HCEC 1CT (cell line): ENCODE measurements around the gene KLC1.
"Not testable (repeated sequence)": the region's sequence is repeated elsewhere in the genome, so short reads cannot be mapped to it uniquely, and the experiment has no call there.

Experiments used
- DNase-seq: peaks from one replicate; pipeline ENCODE4 v3.0.0-alpha.2; 2017

KLC1 gene

GRCh38 chr14:103626146-103626850 lies 2.7 kb upstream of the KLC1 start:
- no peak for DNase-seq

DNA sequence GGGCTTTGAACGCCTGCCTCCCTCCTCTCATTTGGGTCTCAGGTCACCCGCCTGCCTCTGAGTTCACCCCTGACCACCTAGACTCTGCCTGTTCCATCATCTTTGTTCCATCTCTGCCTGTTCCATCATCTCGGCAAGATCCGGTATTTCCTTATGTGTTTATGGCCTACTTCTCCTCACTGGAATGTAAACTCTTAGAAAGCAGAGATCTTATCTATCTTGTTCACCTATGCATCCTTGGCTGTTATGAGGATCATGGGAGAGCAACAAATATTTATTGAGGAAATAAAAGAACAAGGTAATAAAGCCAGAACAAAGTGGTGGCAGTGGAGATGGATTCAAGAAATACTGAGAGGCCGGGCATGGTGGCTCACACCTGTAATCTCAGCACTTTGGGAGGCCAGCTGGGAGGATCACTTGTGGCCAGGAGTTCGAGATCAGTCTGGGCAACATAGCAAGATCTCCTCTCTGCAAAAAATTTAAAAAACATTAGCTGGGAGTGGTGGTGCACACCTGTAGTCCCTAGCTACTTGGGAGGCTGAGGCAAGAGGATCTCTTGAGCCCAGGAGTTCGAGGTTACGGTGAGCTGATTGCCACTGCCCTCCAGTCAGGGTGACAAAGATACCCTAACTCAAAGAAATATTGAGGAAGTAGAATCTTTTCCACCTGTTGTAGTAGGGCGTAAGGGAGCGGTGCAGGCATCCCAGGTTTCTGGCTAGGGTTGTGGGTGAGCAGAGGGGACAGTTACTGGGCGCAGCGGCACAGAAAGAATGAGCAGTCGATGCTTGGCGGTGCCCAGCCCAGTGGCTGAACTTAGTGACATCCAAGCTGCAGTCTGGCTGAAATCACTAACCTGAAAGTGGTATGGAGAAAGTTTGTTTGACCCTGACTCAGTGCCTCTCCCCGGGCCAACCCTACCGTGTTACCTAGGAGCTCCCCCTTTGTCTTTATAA lies 1.7 kb upstream of the KLC1 start:
- no peak for DNase-seq

GRCh38 chr14:103628221-103628683 lies 759 bp upstream of the KLC1 start:
- peak; percentile 82 for DNase-seq

- DNase-seq = peak; percentile 13
These were observed 601 bp downstream of the KLC1 start for GRCh38 chr14:103629503-103630121.

GRCh38 chr14:103630364-103631108 lies 1.5 kb downstream of the KLC1 start:
- DNase-seq = peak; percentile 7

DNA sequence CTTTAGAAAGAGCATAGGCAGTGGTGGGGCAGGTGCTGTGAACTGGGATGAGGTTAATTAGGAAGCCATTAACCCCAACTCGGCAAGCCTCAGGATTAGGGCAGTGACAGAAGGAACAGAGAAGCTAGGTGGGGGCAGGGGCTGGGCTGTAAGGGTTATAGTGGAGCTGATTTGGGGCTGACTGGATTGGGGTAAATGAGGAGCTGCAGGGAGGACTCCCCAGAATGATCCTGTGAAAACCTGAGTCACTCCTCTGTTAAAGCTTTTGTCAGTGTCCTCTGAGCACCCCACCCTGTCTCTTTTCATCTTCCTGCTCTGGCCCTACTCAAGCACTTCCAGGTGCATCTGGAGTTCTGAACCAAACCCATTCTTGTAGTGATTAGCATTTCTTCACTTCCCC lies 4.4 kb downstream of the KLC1 start:
- no peak for DNase-seq

DNA sequence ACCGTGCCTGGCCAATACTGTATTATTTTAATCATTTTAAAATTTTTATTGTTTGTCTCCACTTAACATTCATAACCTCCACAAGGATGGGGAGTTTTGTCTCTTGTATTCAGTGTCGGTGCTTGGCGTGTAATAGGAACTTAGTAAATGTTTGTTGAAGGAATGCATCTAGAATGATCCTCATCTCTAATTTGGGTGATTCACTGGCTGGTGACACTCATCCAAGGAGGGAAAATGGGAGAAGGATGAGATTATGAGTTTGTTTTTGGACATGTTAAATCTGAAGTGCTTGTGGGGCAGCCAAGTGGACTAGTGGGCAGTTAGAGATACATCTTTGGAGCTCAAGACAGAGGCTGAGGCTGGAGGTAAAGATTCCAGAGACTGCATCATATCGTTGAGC lies 5.1 kb downstream of the KLC1 start:
- DNase-seq = no peak

DNA sequence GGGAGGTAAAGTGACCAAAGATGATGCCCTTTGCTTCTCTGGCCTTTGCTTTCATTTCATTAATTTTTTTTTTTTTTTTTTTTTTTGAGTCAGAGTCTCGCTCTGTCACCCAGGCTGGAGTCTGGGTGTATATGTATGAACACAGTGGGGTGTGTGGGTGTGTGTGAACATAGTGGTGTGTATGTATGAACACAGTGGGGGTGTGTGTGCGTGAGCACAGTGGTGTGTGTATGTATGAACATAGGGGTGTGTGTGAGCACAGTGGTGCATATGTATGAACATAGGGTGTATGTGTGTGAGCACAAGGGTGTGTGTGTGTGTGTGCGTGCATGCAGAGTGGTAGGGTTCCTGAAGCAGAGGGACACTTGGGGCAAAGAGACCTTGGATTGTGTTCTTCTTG lies 9.6 kb downstream of the KLC1 start:
- DNase-seq = no peak

GRCh38 chr14:103641161-103641560 lies 12.2 kb downstream of the KLC1 start:
- peak; percentile 64 for DNase-seq

GRCh38 chr14:103646189-103646588 lies 17.2 kb downstream of the KLC1 start:
- no peak for DNase-seq

DNA sequence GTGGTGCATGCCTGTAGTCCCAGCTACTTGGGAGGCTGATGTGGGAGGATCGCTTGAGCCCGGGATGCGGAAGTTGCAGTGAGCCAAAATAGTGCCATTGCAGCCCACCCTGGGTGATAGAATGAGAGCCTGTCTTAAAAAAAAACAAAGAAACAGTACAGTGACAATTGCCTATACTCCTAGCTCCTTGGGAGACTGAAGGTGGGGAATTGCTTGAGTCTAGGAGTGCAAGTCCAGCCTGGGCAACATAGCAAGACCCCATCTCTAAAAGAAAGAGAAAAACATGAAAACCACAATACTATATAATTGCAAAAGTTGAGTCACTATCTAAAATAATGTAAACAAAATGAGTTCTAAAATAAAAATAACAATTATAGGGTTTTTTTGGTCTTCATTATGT lies 20.0 kb downstream of the KLC1 start:
- DNase-seq = no peak

DNA sequence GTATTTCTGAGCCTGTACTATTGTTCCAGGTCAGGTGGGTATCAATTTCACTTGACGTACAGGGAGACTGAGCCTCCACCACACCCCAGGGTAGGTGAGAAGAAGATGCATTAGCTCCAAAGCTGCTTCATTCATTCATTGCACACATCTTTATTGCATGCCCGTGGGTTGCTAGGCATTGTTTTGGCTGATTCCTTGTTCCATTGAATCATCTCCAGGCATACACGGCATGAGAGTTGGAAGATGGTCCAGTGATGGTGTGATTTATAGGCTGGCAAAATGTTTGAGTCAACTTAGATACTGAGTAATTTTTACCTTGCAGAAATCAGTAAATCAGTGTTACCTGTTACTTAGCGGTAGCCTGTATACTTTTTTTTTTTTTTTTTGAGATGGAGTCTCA lies 21.2 kb downstream of the KLC1 start:
- no peak for DNase-seq

GRCh38 chr14:103651585-103651984 lies 22.6 kb downstream of the KLC1 start:
- DNase-seq = no peak

DNA sequence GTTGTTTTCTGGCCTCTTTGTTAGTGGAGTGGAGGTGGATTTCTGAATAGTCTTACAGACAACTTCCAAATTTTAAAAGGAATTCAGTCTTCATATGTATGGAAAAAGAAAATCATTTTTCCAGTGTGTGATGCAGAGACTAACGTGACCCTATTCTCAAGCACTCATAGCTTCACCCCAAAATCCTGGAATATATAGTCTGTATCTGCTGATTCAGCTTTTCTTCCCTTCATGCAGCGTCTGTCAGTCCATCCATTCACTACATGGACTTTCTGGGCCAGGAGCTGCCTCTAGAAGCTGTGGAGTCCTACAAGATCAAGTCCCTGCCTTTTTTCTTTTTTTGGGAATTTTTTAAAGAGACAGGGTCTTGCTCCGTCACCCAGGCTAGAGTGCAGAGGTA lies 23.8 kb downstream of the KLC1 start:
- DNase-seq = no peak

DNA sequence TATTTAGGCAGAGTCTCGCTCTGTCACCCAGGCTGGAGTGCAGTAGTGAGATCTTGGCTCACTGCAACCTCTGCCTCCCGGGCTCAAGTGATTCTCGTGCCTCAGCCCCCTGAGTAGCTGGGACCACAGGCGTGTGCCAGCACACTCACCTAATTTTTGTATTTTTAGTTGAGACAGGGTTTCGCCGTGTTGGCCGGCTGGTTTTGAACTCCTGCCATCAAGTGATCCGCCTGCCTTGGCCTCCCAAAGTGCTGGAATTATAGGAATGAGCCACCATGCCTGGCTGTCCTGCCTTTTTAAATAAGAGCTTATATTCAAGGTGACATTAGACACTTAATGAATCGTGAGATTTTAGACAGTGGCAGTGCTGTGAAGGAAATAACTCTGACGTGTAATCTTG lies 24.3 kb downstream of the KLC1 start:
- not testable (repeated sequence) for DNase-seq

GRCh38 chr14:103653805-103654204 lies 24.8 kb downstream of the KLC1 start:
- no peak for DNase-seq

GRCh38 chr14:103654619-103655018 lies 25.6 kb downstream of the KLC1 start:
- DNase-seq = no peak

- no peak for DNase-seq
These were observed 27.2 kb downstream of the KLC1 start for GRCh38 chr14:103656031-103656755.

GRCh38 chr14:103656756-103657133 lies 27.7 kb downstream of the KLC1 start:
- DNase-seq = no peak

DNA sequence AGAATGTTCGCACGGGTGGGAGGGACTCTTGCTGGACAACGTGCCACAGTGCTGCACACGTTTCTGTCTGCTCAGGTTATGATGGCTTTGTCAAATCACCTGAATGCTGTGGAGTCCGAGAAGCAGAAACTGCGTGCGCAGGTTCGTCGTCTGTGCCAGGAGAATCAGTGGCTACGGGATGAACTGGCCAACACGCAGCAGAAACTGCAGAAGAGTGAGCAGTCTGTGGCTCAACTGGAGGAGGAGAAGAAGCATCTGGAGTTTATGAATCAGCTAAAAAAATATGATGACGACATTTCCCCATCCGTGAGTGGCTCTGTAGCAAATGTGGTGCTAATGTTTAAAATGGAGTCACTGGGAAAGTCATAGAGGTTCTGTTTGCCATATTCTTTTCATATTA lies 28.5 kb downstream of the KLC1 start:
- DNase-seq = peak; percentile 90

DNA sequence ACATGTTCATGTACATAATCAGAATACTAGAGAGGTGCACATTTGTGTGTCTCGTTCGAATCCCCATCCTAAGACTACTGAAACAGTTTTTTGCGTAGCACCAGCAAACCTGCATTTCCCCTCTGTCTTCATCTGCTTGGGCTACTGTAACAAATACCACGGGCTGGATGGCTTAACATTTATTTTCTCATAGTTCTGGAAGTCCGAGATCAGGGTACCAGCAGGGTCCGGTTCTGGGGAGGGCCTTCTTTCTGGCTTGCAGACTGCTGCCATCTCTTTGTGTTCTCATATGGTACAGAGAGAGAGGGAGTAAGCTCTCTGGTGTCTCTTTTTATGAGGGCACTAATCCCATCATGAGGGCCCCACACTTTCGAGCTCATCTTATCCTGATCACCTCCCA lies 30.6 kb downstream of the KLC1 start:
- DNase-seq = no peak

- no peak for DNase-seq
These were observed 33.0 kb downstream of the KLC1 start for GRCh38 chr14:103662029-103662428.
